T-helper 2 cell treated with Interferon-gamma antibody and Interleukin-4, amounts not matched to agents 100 ng/mL and 5 ng/mL, for 36 hours (primary cell): Measurements from ENCODE around the gene PROP1. TPM values are rescaled to one million over a fixed set of nuclear protein-coding genes. Genes with fewer than 3 reads are reported as not detected.
"Not testable (repeated sequence)": the region's sequence is repeated elsewhere in the genome, so short reads cannot be mapped to it uniquely, and the experiment has no call there.

Experiments
- intact Hi-C: fragments of 100-400 bp; cut with micrococcal nuclease; formaldehyde crosslinking; loops from one replicate; pipeline ENCODE4 v1.15.1; 2023
- total RNA-seq: library from RNA; stranded (reverse); gene quantifications from 2 replicates; pipeline ENCODE4 v1.2.3, GENCODE V29; 2022

The PROP1 gene
- total RNA-seq = not detected in 2 replicates

GRCh38 chr5:177995691-177996595, at the start of gene PROP1:
TSS of gene PROP1 (minus strand) at chr5:177996242. CDS start at chr5:177995933, 309 bp downstream.
- intact Hi-C loops = no loop called here

DNA sequence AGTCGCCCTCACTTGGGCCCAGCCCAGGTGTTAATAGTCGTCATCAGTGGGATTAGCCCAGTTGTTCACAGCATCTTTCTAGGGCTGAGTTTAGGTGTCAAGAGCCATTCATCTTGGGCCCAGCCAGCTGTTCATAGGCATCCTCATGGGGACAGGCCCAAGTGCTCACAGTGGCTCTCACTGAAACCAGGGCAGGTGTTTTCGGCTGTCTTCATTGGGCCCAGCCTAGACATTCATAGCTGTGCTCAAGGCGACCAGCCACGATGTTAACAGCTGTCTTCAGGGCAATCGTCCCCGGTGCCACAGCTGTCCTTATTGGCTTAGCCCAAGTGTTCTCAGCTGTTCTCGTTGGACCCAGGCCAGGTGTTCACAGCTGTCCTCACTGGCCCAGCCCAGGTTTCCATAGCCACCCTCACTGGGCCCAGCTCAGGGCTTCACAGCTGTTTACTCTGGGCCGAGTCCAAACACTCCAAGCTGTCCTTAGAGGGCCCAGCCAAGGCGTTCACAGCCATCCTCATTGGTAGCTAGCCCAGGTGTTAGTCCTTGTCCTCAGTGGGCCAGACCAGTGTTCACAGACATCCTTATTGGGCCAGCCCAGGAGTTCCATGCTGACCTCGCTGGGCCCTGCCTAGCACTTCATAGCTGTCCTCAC, 23.5 kb upstream of the PROP1 start:
- intact Hi-C loops = not testable (repeated sequence)

DNA sequence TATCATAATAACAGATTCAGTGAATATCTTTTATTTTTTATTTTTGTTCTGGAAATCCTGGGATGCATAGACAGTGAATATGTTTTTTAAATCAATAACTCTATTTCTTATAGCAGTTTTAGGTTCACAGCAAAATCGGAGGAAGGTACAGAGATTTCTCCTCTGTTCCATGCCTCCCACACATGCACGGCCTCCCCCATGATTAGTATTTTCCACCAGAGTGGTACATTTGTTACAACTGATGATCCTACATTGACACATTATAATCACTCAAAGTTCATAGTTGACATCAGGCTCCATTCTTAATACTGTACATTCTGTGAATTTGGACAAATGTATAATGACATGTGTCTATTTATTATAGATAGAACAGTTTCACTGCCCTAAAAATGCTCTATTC, 16.7 kb upstream of the PROP1 start:
- intact Hi-C loops = not testable (repeated sequence)

GRCh38 chr5:178011816-178012554, 15.9 kb upstream of the PROP1 start:
- intact Hi-C loops = not testable (repeated sequence)

- intact Hi-C loops = not testable (repeated sequence)
These were observed 11.2 kb upstream of the PROP1 start for GRCh38 chr5:178007272-178007671.

- intact Hi-C loops = not testable (repeated sequence)
These were observed 10.6 kb upstream of the PROP1 start for GRCh38 chr5:178006536-178007231.

DNA sequence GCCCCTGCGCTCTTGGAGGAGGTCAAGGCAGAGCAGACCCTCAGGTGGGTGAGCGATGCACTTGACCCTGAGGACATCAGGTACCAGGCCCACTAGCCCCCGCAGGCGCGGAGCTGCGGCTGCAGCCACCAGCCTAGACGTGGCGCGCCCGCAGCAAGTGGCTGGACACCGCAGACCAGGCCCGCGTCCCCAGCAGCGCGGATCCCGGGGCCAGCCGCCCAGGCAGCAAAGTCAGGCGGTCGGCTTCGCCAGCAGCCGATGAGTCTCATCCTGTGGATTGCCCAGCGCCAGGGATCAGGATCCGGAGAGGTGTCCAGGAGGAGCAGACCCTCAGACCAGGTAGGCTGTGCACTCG, 10.1 kb upstream of the PROP1 start:
- intact Hi-C loops = not testable (repeated sequence)

- intact Hi-C loops = no loop called here
These were observed 1.8 kb upstream of the PROP1 start for GRCh38 chr5:177997846-177998245.

- intact Hi-C loops = no loop called here
These were observed 1.3 kb upstream of the PROP1 start for GRCh38 chr5:177997319-177997670.

DNA sequence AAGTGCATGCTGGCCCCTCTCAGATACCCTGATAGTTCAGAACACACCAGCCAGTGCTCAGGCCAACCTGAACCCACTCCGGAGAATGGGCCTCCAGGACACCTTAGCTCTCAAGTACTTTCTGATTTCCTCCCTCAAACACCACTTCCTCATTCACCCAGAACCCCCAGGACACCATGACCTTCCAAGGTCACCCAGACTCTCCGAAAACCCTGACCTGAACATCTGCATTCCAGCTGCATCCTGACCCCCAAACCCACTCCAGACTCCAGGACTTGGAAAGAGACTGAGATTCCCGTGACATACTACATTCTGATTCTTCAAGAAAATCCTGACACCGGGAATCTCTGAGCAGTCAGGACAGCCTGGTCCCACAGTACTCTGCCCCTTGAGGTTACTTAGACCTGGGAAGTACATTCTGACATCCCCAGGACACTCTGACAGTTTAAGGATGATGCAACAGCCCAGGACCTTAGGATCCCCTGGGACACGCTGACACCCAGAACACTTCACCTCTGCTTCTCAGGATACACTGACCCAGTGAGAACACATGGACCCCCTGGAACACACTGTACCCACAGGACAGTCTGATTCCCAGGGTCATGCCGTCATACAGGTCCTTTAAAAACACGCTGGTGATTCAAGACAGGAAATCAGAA, 747 bp upstream of the PROP1 start:
- intact Hi-C loops = no loop called here

GRCh38 chr5:177994561-177995190, 1.4 kb downstream of the PROP1 start:
- intact Hi-C loops = no loop called here

- intact Hi-C loops = no loop called here
These were observed 2.0 kb downstream of the PROP1 start for GRCh38 chr5:177994063-177994462.

GRCh38 chr5:177992466-177992865, 3.6 kb downstream of the PROP1 start:
- intact Hi-C loops = no loop called here

- intact Hi-C loops = no loop called here
These were observed 6.9 kb downstream of the PROP1 start for GRCh38 chr5:177988989-177989625.

GRCh38 chr5:177987326-177987725, 8.7 kb downstream of the PROP1 start:
- intact Hi-C loops = no loop called here

DNA sequence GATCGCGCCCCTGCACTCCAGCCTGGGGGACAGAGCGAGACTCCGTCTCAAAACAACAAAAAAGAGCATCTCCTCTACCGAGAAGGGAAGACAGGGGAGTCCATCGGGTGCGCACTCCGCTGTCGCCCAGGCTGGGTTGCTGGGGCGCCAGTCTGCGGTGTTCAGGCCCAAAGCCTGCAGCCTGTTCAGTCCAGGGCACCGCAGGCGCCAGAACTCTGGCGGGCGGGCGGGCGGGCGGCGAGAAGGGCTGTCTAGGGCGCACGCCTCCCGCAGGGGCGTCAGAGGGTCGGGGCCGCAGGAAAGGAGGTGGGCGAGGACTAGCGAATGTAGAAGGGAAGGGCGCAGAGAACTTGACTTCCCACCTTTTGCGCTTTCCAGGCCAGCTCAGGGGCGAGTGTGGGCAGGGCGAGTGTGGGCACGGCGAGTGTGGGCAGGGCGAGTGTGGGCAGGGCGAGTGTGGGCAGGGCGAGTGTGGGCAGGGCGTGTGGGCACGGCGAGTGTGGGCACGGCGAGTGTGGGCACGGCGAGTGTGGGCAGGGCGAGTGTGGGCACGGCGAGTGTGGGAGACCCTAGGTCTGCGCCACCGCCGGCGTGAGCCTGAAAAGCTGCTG, 10.5 kb downstream of the PROP1 start:
- intact Hi-C loops = no loop called here

- intact Hi-C loops = no loop called here
These were observed 11.3 kb downstream of the PROP1 start for GRCh38 chr5:177984584-177985206.

GRCh38 chr5:177983763-177984583, 12.1 kb downstream of the PROP1 start:
- intact Hi-C loops = no loop called here
